ENCODE measurements around the gene MT1G.
"Not testable (repeated sequence)": the region's sequence is repeated elsewhere in the genome, so short reads cannot be mapped to it uniquely, and the experiment has no call there.

Gene MT1G

GRCh38 chr16:56673921-56674320 lies 6.1 kb upstream of the MT1G start:
- Histone ChIP-seq H3K27ac (replicated peaks; ENCODE audit: low read length) (no peak overlapping the region), H3K4ac (ENCODE audit: low read length) (no peak overlapping the region), H3K14ac (ENCODE audit: low read length) (no peak overlapping the region), H3K9me3 (replicated peaks in 1 of 2; ENCODE audit: control insufficient read depth in 2 of 2, insufficient read depth in 1 of 2, low read depth in 1 of 2, low read length in 2 of 2) (peaks cover 0 to 3% of the 10 kb centered on the region in 2 donors), H2BK120ac (ENCODE audit: low read depth, low read length) (no peak overlapping the region), H4K91ac (ENCODE audit: low read depth, low read length, poor library complexity) (no peak overlapping the region), H2BK12ac (ENCODE audit: low read length) (no peak overlapping the region), H3K27me3 (ENCODE audit: control insufficient read depth in 3 of 3, insufficient read depth in 3 of 3, low read depth in 1 of 3, low read length in 3 of 3) (peaks cover 27 to 94% (median 81%) of the 10 kb centered on the region in 3 experiments), H2BK15ac (ENCODE audit: low read length) (no peak overlapping the region), H3K4me2 (ENCODE audit: insufficient read depth, low read length, poor library complexity, severe bottlenecking) (no peak overlapping the region), H3K36me3 (replicated peaks in 1 of 2; ENCODE audit: control insufficient read depth in 2 of 2, insufficient read depth in 2 of 2, low read length in 2 of 2) (no peaks in the 10 kb centered on the region), H2AFZ (ENCODE audit: low read length) (no peak overlapping the region), H3K79me1 (ENCODE audit: low read depth, low read length) (no peaks in the 10 kb centered on the region), H3K4me3 (ENCODE audit: low read length in 2 of 2) (no peak overlapping the region), H3K9ac (ENCODE audit: low read depth, low read length, poor library complexity) (no peak overlapping the region), H4K8ac (ENCODE audit: low read depth, low read length) (no peak overlapping the region), H2BK5ac (ENCODE audit: low read length) (no peak overlapping the region), H2AK5ac (ENCODE audit: low read depth, low read length) (no peak overlapping the region), H3K4me1 (ENCODE audit: control insufficient read depth in 2 of 2, insufficient read depth in 1 of 2, low read depth in 1 of 2, low read length in 2 of 2) (peaks cover 0 to 6% of the 10 kb centered on the region in 2 donors), H3K18ac (ENCODE audit: low read length) (no peak overlapping the region), H3K23ac (ENCODE audit: low read depth, low read length, poor library complexity) (no peak overlapping the region)
- no peak for DNase-seq (ENCODE audit: low spot score)
- no CpG with 5 or more reads among the region's 12 CpGs for WGBS, 2 donors (ENCODE audit: extremely low coverage in 2 of 2, insufficient read length in 2 of 2, insufficient replicate concordance in 1 of 2)

GRCh38 chr16:56672761-56673536 lies 5.1 kb upstream of the MT1G start:
- H2AK5ac ChIP-seq (ENCODE audit: low read depth, low read length) = no peak overlapping the region
- H3K23ac ChIP-seq (ENCODE audit: low read depth, low read length, poor library complexity) = peak overlapping the region; percentile 3
- H3K36me3 ChIP-seq (replicated peaks in 1 of 2; ENCODE audit: control insufficient read depth in 2 of 2, insufficient read depth in 2 of 2, low read length in 2 of 2) = no peaks in the 10 kb centered on the region
- H3K27ac ChIP-seq (replicated peaks; ENCODE audit: low read length) = no peak overlapping the region
- H3K9me3 ChIP-seq (replicated peaks in 1 of 2; ENCODE audit: control insufficient read depth in 2 of 2, insufficient read depth in 1 of 2, low read depth in 1 of 2, low read length in 2 of 2) = peaks cover 0 to 3% of the 10 kb centered on the region in 2 donors
- H2BK5ac ChIP-seq (ENCODE audit: low read length) = no peak overlapping the region
- H4K8ac ChIP-seq (ENCODE audit: low read depth, low read length) = no peak overlapping the region
- no peak for DNase-seq (ENCODE audit: low spot score)
- no peak overlapping the region for H3K4me2 ChIP-seq (ENCODE audit: insufficient read depth, low read length, poor library complexity, severe bottlenecking)
- H3K4me3 ChIP-seq (ENCODE audit: low read length in 2 of 2) = peak overlapping the region in 1 of 2 donors; percentile 44
- H2BK15ac ChIP-seq (ENCODE audit: low read length) = no peak overlapping the region
- no peak overlapping the region for H4K91ac ChIP-seq (ENCODE audit: low read depth, low read length, poor library complexity)
- H2BK12ac ChIP-seq (ENCODE audit: low read length) = no peak overlapping the region
- no peak overlapping the region for H3K18ac ChIP-seq (ENCODE audit: low read length)
- no peak overlapping the region for H3K14ac ChIP-seq (ENCODE audit: low read length)
- no peak overlapping the region for H2AFZ ChIP-seq (ENCODE audit: low read length)
- H3K79me1 ChIP-seq (ENCODE audit: low read depth, low read length) = no peaks in the 10 kb centered on the region
- no peak overlapping the region for H2BK120ac ChIP-seq (ENCODE audit: low read depth, low read length)
- peaks cover 35 to 97% (median 91%) of the 10 kb centered on the region in 3 experiments for H3K27me3 ChIP-seq (ENCODE audit: control insufficient read depth in 3 of 3, insufficient read depth in 3 of 3, low read depth in 1 of 3, low read length in 3 of 3)
- peaks cover 0 to 6% of the 10 kb centered on the region in 2 donors for H3K4me1 ChIP-seq (ENCODE audit: control insufficient read depth in 2 of 2, insufficient read depth in 1 of 2, low read depth in 1 of 2, low read length in 2 of 2)
- no CpG with 5 or more reads among the region's 11 CpGs for WGBS, 2 donors (ENCODE audit: extremely low coverage in 2 of 2, insufficient read length in 2 of 2, insufficient replicate concordance in 1 of 2)
- H3K4ac ChIP-seq (ENCODE audit: low read length) = no peak overlapping the region
- H3K9ac ChIP-seq (ENCODE audit: low read depth, low read length, poor library complexity) = no peak overlapping the region

GRCh38 chr16:56672171-56672570 lies 4.3 kb upstream of the MT1G start:
- DNase-seq (ENCODE audit: low spot score); H2BK120ac ChIP-seq (ENCODE audit: low read depth, low read length); H3K14ac ChIP-seq (ENCODE audit: low read length); H3K9ac ChIP-seq (ENCODE audit: low read depth, low read length, poor library complexity); H3K4me1 ChIP-seq (ENCODE audit: control insufficient read depth in 2 of 2, insufficient read depth in 1 of 2, low read depth in 1 of 2, low read length in 2 of 2); H4K91ac ChIP-seq (ENCODE audit: low read depth, low read length, poor library complexity); H3K4me2 ChIP-seq (ENCODE audit: insufficient read depth, low read length, poor library complexity, severe bottlenecking); H3K36me3 ChIP-seq (replicated peaks in 1 of 2; ENCODE audit: control insufficient read depth in 2 of 2, insufficient read depth in 2 of 2, low read length in 2 of 2); H3K4me3 ChIP-seq (ENCODE audit: low read length in 2 of 2); H3K23ac ChIP-seq (ENCODE audit: low read depth, low read length, poor library complexity); H3K18ac ChIP-seq (ENCODE audit: low read length); H2BK12ac ChIP-seq (ENCODE audit: low read length); H3K9me3 ChIP-seq (replicated peaks in 1 of 2; ENCODE audit: control insufficient read depth in 2 of 2, insufficient read depth in 1 of 2, low read depth in 1 of 2, low read length in 2 of 2); H2AK5ac ChIP-seq (ENCODE audit: low read depth, low read length); H2AFZ ChIP-seq (ENCODE audit: low read length); H2BK5ac ChIP-seq (ENCODE audit: low read length); H3K4ac ChIP-seq (ENCODE audit: low read length); H2BK15ac ChIP-seq (ENCODE audit: low read length); H3K79me1 ChIP-seq (ENCODE audit: low read depth, low read length); H4K8ac ChIP-seq (ENCODE audit: low read depth, low read length); H3K27ac ChIP-seq (replicated peaks; ENCODE audit: low read length): not testable (repeated sequence)
- whole genome bisulfite sequencing, 2 donors (ENCODE audit: extremely low coverage in 2 of 2, insufficient read length in 2 of 2, insufficient replicate concordance in 1 of 2) = no CpG with 5 or more reads among the region's 3 CpGs
- H3K27me3 ChIP-seq (ENCODE audit: control insufficient read depth in 3 of 3, insufficient read depth in 3 of 3, low read depth in 1 of 3, low read length in 3 of 3) = peaks cover 43 to 97% (median 94%) of the 10 kb centered on the region in 3 experiments

GRCh38 chr16:56671691-56672090 lies 3.8 kb upstream of the MT1G start:
- H2BK12ac ChIP-seq (ENCODE audit: low read length); H4K8ac ChIP-seq (ENCODE audit: low read depth, low read length); H3K14ac ChIP-seq (ENCODE audit: low read length); H2BK120ac ChIP-seq (ENCODE audit: low read depth, low read length); H2BK5ac ChIP-seq (ENCODE audit: low read length); H3K4ac ChIP-seq (ENCODE audit: low read length); H3K27ac ChIP-seq (replicated peaks; ENCODE audit: low read length); H3K36me3 ChIP-seq (replicated peaks in 1 of 2; ENCODE audit: control insufficient read depth in 2 of 2, insufficient read depth in 2 of 2, low read length in 2 of 2); H3K9ac ChIP-seq (ENCODE audit: low read depth, low read length, poor library complexity); H2AK5ac ChIP-seq (ENCODE audit: low read depth, low read length); H3K9me3 ChIP-seq (replicated peaks in 1 of 2; ENCODE audit: control insufficient read depth in 2 of 2, insufficient read depth in 1 of 2, low read depth in 1 of 2, low read length in 2 of 2); H3K23ac ChIP-seq (ENCODE audit: low read depth, low read length, poor library complexity); DNase-seq (ENCODE audit: low spot score); H3K4me3 ChIP-seq (ENCODE audit: low read length in 2 of 2); H3K18ac ChIP-seq (ENCODE audit: low read length); H3K4me2 ChIP-seq (ENCODE audit: insufficient read depth, low read length, poor library complexity, severe bottlenecking); H4K91ac ChIP-seq (ENCODE audit: low read depth, low read length, poor library complexity); H2BK15ac ChIP-seq (ENCODE audit: low read length); H3K4me1 ChIP-seq (ENCODE audit: control insufficient read depth in 2 of 2, insufficient read depth in 1 of 2, low read depth in 1 of 2, low read length in 2 of 2); H3K79me1 ChIP-seq (ENCODE audit: low read depth, low read length); H2AFZ ChIP-seq (ENCODE audit: low read length): not testable (repeated sequence)
- WGBS, 2 donors (ENCODE audit: extremely low coverage in 2 of 2, insufficient read length in 2 of 2, insufficient replicate concordance in 1 of 2) = no CpG with 5 or more reads among the region's 2 CpGs
- peaks cover 48 to 97% (median 94%) of the 10 kb centered on the region in 3 experiments for H3K27me3 ChIP-seq (ENCODE audit: control insufficient read depth in 3 of 3, insufficient read depth in 3 of 3, low read depth in 1 of 3, low read length in 3 of 3)

Measured in neuronal stem cell (in vitro differentiated cells).